ENCODE measurements around the gene RABGGTA.
"Not testable (repeated sequence)": the region's sequence is repeated elsewhere in the genome, so short reads cannot be mapped to it uniquely, and the experiment has no call there.

RABGGTA gene

GRCh38 chr14:24260026-24260779, 11.2 kb downstream of the RABGGTA start:
- DNase-seq = no peak

- DNase-seq = no peak
Observed at GRCh38 chr14:24259282-24260025, 11.9 kb downstream of the RABGGTA start.

GRCh38 chr14:24258548-24259265, 12.7 kb downstream of the RABGGTA start:
- no peak for DNase-seq

- no peak for DNase-seq
Observed at GRCh38 chr14:24258119-24258518, 13.3 kb downstream of the RABGGTA start.

- no peak for DNase-seq
Observed at GRCh38 chr14:24256960-24257359, 14.4 kb downstream of the RABGGTA start.

- DNase-seq = no peak
Observed at GRCh38 chr14:24255931-24256711, 15.3 kb downstream of the RABGGTA start.

GRCh38 chr14:24255438-24255837, 16.0 kb downstream of the RABGGTA start:
- DNase-seq = no peak

GRCh38 chr14:24254630-24255392, 16.6 kb downstream of the RABGGTA start:
- DNase-seq = no peak

- no peak for DNase-seq
Observed at GRCh38 chr14:24253936-24254335, 17.5 kb downstream of the RABGGTA start.

GRCh38 chr14:24252289-24253124, 18.9 kb downstream of the RABGGTA start:
- no peak for DNase-seq

GRCh38 chr14:24251880-24252288, 19.5 kb downstream of the RABGGTA start:
- no peak for DNase-seq

- no peak for DNase-seq
Observed at GRCh38 chr14:24250354-24250753, 21.0 kb downstream of the RABGGTA start.

- no peak for DNase-seq
Observed at GRCh38 chr14:24249230-24250021, 22.0 kb downstream of the RABGGTA start.

GRCh38 chr14:24247422-24247821, 24.0 kb downstream of the RABGGTA start:
- no peak for DNase-seq

- DNase-seq = no peak
Observed at GRCh38 chr14:24246765-24247212, 24.6 kb downstream of the RABGGTA start.

GRCh38 chr14:24245350-24245749, 26.0 kb downstream of the RABGGTA start:
- DNase-seq = not testable (repeated sequence)

- DNase-seq = no peak
Observed at GRCh38 chr14:24243336-24243836, 28.0 kb downstream of the RABGGTA start.

- peak; percentile 94 to 100 (median 99) for DNase-seq
Observed at GRCh38 chr14:24241829-24242443, 29.5 kb downstream of the RABGGTA start.

All from NCI-H1417 (cell line).